HG02970 (cell line): ENCODE measurements around the gene BCL11B.

Source experiments
- ATAC-seq: cut with Tn5 transposase; IDR thresholded peaks from one replicate; pipeline ENCODE4 v1.9.1; 2021; ENCODE audit warnings: mild to moderate bottlenecking, moderate library complexity, moderate number of reproducible peaks; ENCODE audit not compliant: unreplicated experiment, low FRiP score

BCL11B gene

DNA sequence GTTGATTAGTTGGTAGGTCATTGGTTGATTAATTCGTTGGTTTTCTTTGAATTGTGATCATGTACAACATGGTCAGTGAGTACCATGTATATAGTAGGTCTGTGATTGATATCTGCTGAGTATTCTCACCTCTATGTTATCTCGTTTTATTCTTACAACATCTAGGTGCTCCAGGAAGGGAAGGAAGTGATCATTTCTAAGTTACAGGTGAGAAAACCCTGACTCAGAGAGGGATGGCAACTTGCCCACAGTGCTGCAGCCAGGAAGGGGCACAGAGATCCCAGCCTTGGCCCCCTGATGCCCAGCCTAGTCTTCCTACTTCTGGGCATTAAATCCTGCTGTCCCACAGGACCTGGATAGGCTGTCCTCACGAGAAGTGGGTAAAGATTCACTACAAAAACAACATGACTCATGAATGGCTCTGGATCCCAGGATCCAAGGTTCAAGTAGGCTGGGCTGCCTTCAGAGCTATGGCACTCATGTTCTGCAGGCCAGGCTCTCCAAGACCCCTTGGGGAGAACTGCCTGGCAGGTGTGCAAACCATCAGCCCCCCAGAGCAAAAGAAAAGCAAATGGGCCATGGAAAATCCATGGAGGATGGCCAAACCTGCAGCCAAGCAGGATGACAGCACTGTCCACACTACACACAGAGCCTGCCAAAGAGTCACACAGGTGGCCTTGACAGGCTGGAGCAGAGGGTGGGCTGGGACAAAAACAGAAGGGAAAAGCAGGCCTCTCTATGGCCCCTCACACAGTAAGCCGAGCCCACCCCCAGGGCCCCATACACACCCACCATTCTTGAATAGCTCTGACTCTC, 146.2 kb downstream of the BCL11B start:
- no peak for ATAC-seq

DNA sequence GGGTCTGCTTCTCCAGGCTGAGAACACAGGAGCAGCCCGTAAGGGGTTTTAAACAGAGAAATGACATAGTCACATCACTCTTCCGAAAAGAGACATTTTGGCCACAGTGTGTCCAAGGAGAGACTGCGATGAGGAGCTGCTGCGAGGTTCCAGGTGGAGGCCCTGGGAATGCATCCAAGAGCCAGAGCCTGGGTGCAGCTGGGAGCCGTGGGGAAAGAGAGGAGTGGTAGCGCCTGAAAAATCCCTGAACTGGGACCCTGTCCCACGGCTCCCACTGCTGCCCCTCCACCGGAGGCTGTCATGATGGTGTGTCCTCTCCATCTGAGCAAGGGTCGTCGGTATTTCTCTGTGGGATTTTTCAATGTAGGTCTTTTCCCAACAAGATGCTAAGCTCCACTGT, 146.9 kb downstream of the BCL11B start:
- ATAC-seq = no peak

GRCh38 chr14:99124482-99125105, 147.4 kb downstream of the BCL11B start:
- ATAC-seq = no peak

GRCh38 chr14:99123208-99123870, 148.7 kb downstream of the BCL11B start:
- no peak for ATAC-seq

DNA sequence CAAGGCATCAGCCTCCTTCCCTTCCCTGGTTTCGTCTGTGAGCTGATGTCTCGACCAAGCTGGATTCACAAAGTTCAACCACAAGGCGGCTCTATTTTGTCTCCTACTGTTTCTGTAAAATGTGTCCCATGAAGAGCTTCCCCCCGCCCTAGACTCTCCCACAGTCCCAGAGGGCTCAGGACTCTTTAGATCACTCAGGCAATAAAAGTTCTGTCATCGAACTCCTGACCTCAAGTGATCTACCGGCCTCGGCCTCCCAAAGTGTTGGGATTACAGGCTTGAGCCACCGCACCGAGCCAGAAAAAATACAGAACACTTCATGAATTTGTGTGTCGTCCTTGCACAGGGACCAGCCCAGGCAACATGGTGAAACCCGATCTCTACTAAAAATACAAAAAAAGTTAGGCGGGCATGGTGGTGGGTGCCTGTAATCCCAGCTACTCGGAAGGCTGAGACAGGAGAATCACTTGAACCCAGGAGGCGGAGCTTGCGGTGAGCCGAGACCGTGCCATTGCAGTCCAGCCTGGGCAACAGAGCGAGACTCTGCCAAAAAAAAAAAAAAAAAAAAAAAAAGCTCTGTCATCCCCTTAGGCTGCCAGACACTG, 149.4 kb downstream of the BCL11B start:
- ATAC-seq = no peak

GRCh38 chr14:99121319-99121875, 150.6 kb downstream of the BCL11B start:
- ATAC-seq = no peak

DNA sequence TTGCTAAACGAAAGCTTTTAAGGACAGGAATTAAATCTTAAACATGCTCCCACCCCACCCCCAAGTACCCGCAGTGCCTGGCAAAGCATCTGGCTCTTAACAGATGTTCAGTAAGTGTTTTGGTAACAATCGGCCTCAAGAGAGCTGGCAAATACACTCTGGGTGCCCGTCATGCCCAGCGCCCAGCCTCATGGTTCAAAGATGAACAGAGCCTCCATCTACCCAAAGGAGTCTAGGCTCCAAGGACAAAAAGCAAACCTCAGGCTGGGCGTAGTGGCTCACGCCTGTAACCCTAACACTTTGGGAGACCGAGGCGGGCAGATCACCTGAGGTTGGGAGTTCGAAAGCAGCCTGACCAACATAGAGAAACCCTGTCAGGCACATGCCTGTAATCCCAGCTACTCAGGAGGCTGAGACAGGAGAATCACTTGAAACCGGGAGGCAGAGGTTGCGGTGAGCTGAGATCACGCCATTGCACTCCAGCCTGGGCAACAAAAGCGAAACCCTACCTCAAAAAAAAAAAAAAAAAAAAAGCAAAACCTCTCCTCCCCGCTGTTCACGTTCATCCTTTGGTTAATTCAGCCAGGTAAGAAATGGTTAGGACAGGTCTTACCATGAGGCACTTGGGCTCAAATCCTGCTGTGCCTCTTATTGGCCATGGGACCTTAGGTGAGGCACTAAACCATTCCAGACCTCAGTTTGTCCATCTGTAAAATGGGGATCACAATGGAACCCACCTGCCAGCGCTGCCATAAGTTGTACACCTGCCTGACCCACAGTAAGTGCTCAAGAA, 151.3 kb downstream of the BCL11B start:
- ATAC-seq = no peak

- no peak for ATAC-seq
Measured at GRCh38 chr14:99119554-99120525, 152.2 kb downstream of the BCL11B start.
